Embryonic facial prominence (tissue), 1 donor: ENCODE measurements around the gene SLC7A10.
A peak's percentile ranks its signal among the peaks of the same experiment; 100 is the strongest.
"Not testable (repeated sequence)": the region's sequence is repeated elsewhere in the genome, so short reads cannot be mapped to it uniquely, and the experiment has no call there.

Experiments
- DNase-seq: peaks from one replicate; pipeline ENCODE4 v3.0.0-alpha.2; 2016; ENCODE audit errors: extremely low spot score

Gene SLC7A10

GRCh38 chr19:33177417-33177979 is 48.2 kb downstream of the SLC7A10 start:
- no peak for DNase-seq

DNA sequence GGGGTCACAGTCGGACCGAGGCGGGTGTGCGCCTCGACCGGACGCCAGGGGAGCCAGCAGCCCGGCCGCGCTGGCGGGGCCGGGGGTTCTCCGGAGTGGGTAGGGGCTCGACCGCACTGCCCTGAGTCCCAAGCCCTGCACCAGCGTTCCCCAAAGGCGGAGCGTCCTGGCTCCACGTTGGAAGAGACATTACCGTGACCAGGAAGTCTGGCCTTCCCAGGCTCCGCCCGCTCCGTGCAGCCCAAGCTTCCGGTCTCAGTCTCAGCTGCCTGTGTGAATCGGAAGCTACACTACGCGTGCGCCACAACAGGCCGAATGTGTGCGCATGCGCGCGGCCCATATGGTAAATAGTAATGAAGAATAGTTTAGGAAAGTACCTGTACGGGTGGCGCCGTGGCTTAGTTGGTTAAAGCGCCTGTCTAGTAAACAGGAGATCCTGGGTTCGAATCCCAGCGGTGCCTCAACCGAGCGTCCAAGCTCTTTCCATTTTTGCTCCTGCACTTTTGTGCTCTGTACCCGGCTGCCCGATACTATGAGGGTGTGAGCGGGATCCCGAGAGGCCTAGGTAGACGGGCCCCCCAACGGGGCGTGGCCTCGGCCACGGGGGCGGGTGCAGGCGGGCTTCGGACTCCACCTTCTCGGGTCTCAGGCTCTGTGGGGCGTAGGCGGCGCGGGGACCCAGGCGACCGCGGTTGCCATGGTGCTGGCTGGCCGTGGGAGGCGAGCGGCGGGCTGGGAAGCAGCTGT is 48.8 kb downstream of the SLC7A10 start:
- DNase-seq, result peak; percentile 86

DNA sequence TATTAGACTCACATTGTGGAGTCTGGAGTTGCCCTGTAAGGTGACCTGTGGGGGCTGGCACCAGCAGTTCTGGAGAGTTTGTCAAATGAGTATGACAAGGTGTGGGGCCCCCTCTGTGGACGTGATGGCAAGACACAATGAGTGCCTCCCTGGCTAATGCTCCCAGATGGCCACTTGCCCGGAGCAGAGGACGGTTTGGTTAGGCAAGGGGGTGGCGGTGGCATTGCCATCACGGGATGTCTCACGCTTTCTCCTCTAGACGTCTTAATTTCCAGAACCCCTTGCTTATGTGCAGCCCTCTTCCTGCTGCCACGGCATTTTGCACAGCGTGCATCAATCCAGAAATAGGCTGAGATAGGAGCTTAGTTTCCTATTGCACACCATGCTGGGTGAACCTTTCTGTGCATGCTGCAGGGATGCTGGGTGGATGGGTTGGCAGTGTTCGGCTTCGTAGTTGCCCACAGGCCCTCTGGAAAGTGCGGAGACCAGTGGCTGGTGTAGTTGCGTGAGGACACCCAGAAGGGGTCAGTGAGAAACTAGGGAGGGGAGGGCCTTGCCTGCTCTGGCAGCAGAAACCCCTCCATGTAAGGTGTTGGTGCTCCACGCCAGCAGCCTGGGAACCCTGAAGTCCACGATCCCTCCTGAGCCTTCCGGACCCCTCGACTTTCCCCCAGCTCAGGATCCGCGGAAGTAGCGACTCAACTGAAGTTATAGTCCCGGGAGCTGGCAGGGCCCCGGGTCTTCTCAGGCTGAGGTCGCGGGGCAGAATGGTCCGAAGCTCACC is 49.6 kb downstream of the SLC7A10 start:
- no peak for DNase-seq

GRCh38 chr19:33175156-33175782 is 50.4 kb downstream of the SLC7A10 start:
- DNase-seq, result no peak

- DNase-seq, result no peak
Measured at GRCh38 chr19:33174186-33174585, 51.5 kb downstream of the SLC7A10 start.

DNA sequence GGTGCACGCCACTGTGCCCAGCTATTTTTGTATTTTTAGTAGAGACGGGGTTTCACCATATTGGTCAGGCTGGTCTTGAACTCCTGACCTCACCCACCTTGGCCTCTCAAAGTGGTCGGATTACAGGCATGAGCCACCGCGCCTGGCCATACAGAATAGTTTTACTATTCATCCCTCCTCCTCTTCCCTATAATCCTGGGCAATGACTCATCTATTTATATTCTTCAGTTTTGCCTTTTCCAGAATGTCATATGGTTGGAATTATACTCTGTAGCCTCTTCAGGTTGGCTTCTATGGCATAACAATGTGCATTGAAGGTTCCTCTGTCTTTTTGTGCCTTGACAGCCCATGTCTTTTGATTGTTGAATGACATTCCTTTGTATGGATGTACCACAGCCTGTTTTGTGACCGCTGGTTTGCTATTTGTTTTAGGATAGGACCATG is 53.7 kb downstream of the SLC7A10 start:
- no peak for DNase-seq

GRCh38 chr19:33171222-33171795 is 54.3 kb downstream of the SLC7A10 start:
- no peak for DNase-seq

- no peak for DNase-seq
Measured at GRCh38 chr19:33168528-33168927, 57.1 kb downstream of the SLC7A10 start.

DNA sequence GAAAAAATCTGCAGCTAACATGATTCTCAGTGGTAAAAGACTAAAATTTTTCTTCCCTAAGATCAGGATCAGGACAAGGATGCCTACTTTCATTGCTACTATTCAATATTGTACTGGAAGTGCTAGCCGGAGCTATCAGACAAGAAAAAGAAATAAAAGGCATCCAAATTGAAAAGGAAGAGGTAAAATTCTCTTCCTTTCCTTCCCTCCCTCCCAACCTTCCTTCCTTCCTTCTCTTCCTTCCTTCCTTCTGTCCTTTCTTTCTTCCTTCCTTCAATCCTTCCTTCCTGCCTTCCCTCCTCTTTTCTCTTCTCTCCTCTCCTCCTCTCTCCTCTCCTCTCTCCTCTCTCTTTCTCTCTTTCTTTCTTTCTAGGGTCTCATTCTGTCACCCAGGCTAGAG is 58.2 kb downstream of the SLC7A10 start:
- no peak for DNase-seq

GRCh38 chr19:33166037-33166436 is 59.6 kb downstream of the SLC7A10 start:
- DNase-seq, result not testable (repeated sequence)

DNA sequence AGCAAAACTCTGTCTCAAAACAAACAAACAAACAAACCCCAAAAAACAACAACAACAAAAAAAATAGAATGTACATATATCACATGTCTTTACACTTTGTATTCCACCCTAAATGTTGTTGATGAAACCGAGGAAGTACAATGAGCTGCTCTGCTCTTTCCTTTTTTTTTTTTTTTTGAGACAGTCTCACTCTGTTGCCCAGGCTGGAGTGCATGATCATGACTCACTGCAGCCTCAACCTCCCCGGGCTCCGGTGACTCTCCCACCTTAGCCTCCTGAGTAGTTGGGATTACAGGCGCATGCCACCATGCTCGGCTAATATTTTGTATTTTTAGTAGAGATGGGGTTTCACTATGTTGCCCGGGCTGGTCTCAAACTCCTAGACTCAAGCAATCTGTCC is 62.2 kb downstream of the SLC7A10 start:
- DNase-seq, result no peak

DNA sequence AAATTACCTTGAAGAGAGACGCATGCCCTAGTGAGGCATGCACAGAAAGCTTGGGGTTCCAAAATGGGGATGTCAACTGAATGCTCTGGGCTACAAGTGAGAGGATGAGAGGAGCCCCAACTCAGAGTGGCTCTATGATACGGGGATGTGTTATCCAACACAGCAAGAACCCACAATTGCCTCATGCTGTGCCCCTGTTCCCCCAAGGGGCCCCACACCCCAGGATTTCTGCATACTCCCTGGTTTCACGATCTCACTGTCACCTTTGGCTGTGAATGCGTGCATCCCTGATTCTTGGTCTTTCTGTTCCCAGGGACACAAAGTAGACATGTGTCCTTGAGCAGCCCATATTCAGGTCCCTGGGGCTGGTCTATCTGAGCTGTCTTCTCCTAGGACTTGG is 64.4 kb downstream of the SLC7A10 start:
- no peak for DNase-seq

- no peak for DNase-seq
Measured at GRCh38 chr19:33159893-33160292, 65.8 kb downstream of the SLC7A10 start.

GRCh38 chr19:33159149-33159548 is 66.5 kb downstream of the SLC7A10 start:
- no peak for DNase-seq
